ENCODE data around the gene SMLR1. TPM values are rescaled to one million over a fixed set of nuclear protein-coding genes. Genes with fewer than 3 reads are reported as not detected.

SMLR1 gene
- total and polyA plus RNA-seq, 2 donors from 2014 or later: 0.16 to 5.1 TPM

DNA sequence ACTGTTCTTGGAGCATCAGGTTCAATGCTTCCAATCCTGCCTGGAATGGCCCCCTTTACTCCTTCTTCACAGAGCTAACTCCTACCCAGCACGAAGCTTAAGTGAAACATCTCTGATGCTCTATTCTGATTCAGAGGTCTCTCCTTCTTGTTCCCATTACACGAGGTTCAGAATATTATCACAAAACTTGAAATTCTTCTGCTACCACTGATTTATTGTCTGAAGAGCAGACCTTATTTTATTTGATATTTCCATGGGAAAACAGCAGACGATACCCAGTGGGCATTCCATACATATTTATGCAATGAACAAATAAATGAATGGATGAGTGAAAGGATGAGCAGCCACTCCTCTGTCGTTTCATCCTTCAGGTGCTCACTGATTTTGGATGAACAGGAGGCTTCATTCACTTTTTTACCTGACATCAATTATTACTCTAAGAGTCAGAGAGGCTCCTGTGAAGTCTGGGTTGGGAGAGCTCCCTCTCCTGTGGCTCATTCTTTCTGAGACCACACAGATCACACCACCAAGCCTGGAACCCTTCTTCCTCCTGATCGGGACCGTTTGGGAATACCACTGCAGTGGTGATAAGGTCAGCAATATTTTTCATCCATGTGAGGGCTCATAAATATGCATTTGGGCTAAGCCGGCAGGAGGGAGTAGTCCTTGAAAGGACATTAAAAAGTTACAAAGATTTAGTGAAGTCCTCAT lies 25.8 kb downstream of the SMLR1 start:
- Histone ChIP-seq H3K27me3 (ENCODE audit: control insufficient read depth, insufficient read depth, low read length) (no peaks in the 10 kb centered on the region), H3K9ac (ENCODE audit: low read length in 3 of 3) (no peak overlapping the region), H3K4me1 (ENCODE audit: control insufficient read depth in 2 of 3, insufficient read depth in 2 of 3, low read depth in 1 of 3, low read length in 3 of 3) (no peaks in the 10 kb centered on the region), H3K27ac (ENCODE audit: low read depth in 2 of 2, low read length in 2 of 2) (no peak overlapping the region), H3K9me3 (ENCODE audit: control insufficient read depth in 2 of 3, insufficient read depth in 1 of 3, low read length in 3 of 3) (no peaks in the 10 kb centered on the region), H3K36me3 (ENCODE audit: control insufficient read depth in 2 of 3, insufficient read depth in 3 of 3, low read length in 3 of 3) (no peaks in the 10 kb centered on the region), H3K4me3 (ENCODE audit: low read length in 3 of 3) (no peak overlapping the region)
- FAIRE-seq (no peak), DNase-seq (no peak)
- TF ChIP-seq, protein P1, sequence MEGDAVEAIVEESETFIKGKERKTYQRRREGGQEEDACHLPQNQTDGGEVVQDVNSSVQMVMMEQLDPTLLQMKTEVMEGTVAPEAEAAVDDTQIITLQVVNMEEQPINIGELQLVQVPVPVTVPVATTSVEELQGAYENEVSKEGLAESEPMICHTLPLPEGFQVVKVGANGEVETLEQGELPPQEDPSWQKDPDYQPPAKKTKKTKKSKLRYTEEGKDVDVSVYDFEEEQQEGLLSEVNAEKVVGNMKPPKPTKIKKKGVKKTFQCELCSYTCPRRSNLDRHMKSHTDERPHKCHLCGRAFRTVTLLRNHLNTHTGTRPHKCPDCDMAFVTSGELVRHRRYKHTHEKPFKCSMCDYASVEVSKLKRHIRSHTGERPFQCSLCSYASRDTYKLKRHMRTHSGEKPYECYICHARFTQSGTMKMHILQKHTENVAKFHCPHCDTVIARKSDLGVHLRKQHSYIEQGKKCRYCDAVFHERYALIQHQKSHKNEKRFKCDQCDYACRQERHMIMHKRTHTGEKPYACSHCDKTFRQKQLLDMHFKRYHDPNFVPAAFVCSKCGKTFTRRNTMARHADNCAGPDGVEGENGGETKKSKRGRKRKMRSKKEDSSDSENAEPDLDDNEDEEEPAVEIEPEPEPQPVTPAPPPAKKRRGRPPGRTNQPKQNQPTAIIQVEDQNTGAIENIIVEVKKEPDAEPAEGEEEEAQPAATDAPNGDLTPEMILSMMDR (IDR thresholded peaks at IDR 0.05; ENCODE audit: borderline replicate concordance, extremely low read depth, insufficient read depth): no peak
- intact Hi-C loops (cut with DNase I): no loop called here

DNA sequence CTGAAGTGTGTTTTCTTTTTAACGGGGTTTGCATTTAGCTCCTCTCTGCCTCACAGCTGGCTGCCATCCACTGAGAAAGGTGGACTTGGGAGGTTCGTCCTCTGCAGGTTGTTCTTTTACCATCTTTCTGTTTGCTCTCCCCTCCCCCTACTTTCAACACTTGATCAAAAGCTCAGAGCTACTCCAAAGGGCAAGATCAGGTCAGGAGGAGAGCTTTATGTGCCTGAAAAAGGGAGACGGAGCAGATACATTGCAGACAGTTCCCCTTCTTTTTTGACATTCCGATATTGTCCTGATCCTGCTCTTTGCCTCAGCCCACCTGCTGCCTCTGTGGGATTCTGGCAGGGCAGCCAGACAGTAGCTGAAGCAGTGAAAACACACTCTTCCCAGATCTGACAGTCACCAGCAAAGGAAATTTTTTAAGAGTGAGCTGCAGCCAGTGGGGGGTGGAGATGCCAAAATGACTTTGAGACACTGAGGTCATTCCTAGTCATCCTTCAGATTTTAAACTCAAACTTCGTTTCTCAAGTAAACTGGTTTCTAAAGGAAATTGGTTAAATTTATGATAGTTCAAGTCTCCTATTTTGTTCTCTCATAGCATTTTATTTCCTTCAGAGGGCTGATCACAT lies 26.5 kb downstream of the SMLR1 start:
- Histone ChIP-seq H3K27ac (ENCODE audit: low read depth in 2 of 2, low read length in 2 of 2) (no peak overlapping the region), H3K4me3 (ENCODE audit: low read length in 3 of 3) (no peak overlapping the region), H3K4me1 (ENCODE audit: control insufficient read depth in 2 of 3, insufficient read depth in 2 of 3, low read depth in 1 of 3, low read length in 3 of 3) (no peaks in the 10 kb centered on the region), H3K36me3 (ENCODE audit: control insufficient read depth in 2 of 3, insufficient read depth in 3 of 3, low read length in 3 of 3) (no peaks in the 10 kb centered on the region), H3K9me3 (ENCODE audit: control insufficient read depth in 2 of 3, insufficient read depth in 1 of 3, low read length in 3 of 3) (no peaks in the 10 kb centered on the region), H3K9ac (ENCODE audit: low read length in 3 of 3) (no peak overlapping the region), H3K27me3 (ENCODE audit: control insufficient read depth, insufficient read depth, low read length) (no peaks in the 10 kb centered on the region)
- FAIRE-seq: no peak
- intact Hi-C loops (cut with DNase I): no loop called here
- TF ChIP-seq, protein P1 (IDR thresholded peaks at IDR 0.05; ENCODE audit: borderline replicate concordance, extremely low read depth, insufficient read depth): no peak
- DNase-seq: peak in 2 of 5 donors; percentile 12 to 36

DNA sequence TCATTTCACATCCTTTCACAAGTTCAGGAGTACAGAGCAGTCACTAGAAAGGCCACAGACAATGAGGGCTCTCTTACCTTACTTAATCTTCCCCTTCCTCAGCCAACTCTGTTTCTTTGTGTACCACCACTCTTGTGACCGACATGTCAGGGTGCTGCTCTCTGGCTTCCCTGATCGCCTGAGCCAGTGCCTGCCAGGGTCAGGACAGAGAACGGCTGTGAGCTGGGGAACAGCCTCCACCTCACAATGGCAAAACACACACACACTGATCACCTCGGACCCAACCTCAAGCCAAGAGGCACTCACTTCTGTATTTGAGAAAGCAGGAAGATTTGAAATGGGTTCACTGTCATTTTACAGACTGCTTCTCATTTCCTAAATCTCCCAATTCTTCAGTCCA lies 30.8 kb downstream of the SMLR1 start:
- H3K27ac ChIP-seq (ENCODE audit: low read depth in 2 of 2, low read length in 2 of 2): no peak overlapping the region
- H3K36me3 ChIP-seq (ENCODE audit: control insufficient read depth in 2 of 3, insufficient read depth in 3 of 3, low read length in 3 of 3): no peaks in the 10 kb centered on the region
- intact Hi-C loops (cut with DNase I): no loop called here
- H3K9me3 ChIP-seq (ENCODE audit: control insufficient read depth in 2 of 3, insufficient read depth in 1 of 3, low read length in 3 of 3): no peaks in the 10 kb centered on the region
- H3K9ac ChIP-seq (ENCODE audit: low read length in 3 of 3): no peak overlapping the region
- no peak overlapping the region for H3K4me3 ChIP-seq (ENCODE audit: low read length in 3 of 3)
- H3K27me3 ChIP-seq (ENCODE audit: control insufficient read depth, insufficient read depth, low read length): no peaks in the 10 kb centered on the region
- TF ChIP-seq, protein P1 (IDR thresholded peaks at IDR 0.05; ENCODE audit: borderline replicate concordance, extremely low read depth, insufficient read depth): no peak
- H3K4me1 ChIP-seq (ENCODE audit: control insufficient read depth in 2 of 3, insufficient read depth in 2 of 3, low read depth in 1 of 3, low read length in 3 of 3): no peaks in the 10 kb centered on the region
- no peak for DNase-seq
- no peak for FAIRE-seq
